IPS-18a (cell line): ENCODE results near the gene ZNF709.
"Not testable (repeated sequence)": the region's sequence is repeated elsewhere in the genome, so short reads cannot be mapped to it uniquely, and the experiment has no call there.

Source experiments
- H3K27ac ChIP-seq: one replicate; pipeline ENCODE4 v1.5.1; 2013; ENCODE audit warnings: low read length
- H3K27me3 ChIP-seq: one replicate; pipeline ENCODE4 v1.6.1; 2013; ENCODE audit warnings: mild to moderate bottlenecking, low read length; ENCODE audit not compliant: control insufficient read depth, insufficient read depth
- H3K36me3 ChIP-seq: one replicate; pipeline ENCODE4 v1.6.1; 2013; ENCODE audit warnings: low read depth, low read length; ENCODE audit not compliant: control insufficient read depth
- H3K4me1 ChIP-seq: one replicate; pipeline ENCODE4 v1.6.1; 2013; ENCODE audit warnings: low read depth, low read length; ENCODE audit not compliant: control insufficient read depth
- H3K4me3 ChIP-seq: one replicate; pipeline ENCODE4 v1.5.1; 2013; ENCODE audit warnings: low read length
- H3K9ac ChIP-seq: one replicate; pipeline ENCODE4 v1.6.1; 2013; ENCODE audit warnings: mild to moderate bottlenecking, low read length, moderate library complexity
- H3K9me3 ChIP-seq: one replicate; pipeline ENCODE4 v1.6.1; 2013; ENCODE audit warnings: low read depth, low read length; ENCODE audit not compliant: control insufficient read depth

The ZNF709 gene

GRCh38 chr19:12440541-12441316 is 43.9 kb downstream of the ZNF709 start, which contains the start of gene ZNF443:
TSS of gene ZNF443 (minus strand) at chr19:12441021. CDS start at chr19:12440914, 107 bp downstream.
- Histone ChIP-seq H3K9ac (peak within 1 kb of the TSS; percentile 74), H3K27ac (peak within 1 kb of the TSS; percentile 47), H3K4me1 (no peaks in the 10 kb centered on the region), H3K4me3 (peak within 1 kb of the TSS; percentile 81), H3K27me3 (no peaks in the 10 kb centered on the region), H3K36me3 (no peaks in the 10 kb centered on the region), H3K9me3 (no peaks in the 10 kb centered on the region)

GRCh38 chr19:12439686-12440540 is 44.7 kb downstream of the ZNF709 start:
- not testable (repeated sequence) for H3K36me3 ChIP-seq, H3K27ac ChIP-seq, H3K4me1 ChIP-seq, H3K9me3 ChIP-seq, H3K27me3 ChIP-seq
- H3K4me3 ChIP-seq: peak overlapping the region; percentile 81
- peak overlapping the region; percentile 74 for H3K9ac ChIP-seq

- H3K27ac ChIP-seq, H3K27me3 ChIP-seq, H3K9ac ChIP-seq, H3K4me3 ChIP-seq, H3K9me3 ChIP-seq, H3K4me1 ChIP-seq: not testable (repeated sequence)
- H3K36me3 ChIP-seq: peaks cover 18% of the 10 kb centered on the region
These were observed 53.8 kb downstream of the ZNF709 start for GRCh38 chr19:12430726-12431299.

- H3K9ac ChIP-seq: no peak overlapping the region
- no peak overlapping the region for H3K4me3 ChIP-seq
- peaks cover 2% of the 10 kb centered on the region for H3K9me3 ChIP-seq
- H3K4me1 ChIP-seq: no peaks in the 10 kb centered on the region
- no peaks in the 10 kb centered on the region for H3K27me3 ChIP-seq
- peaks cover 9% of the 10 kb centered on the region for H3K36me3 ChIP-seq
- no peak overlapping the region for H3K27ac ChIP-seq
These were observed 58.7 kb downstream of the ZNF709 start for GRCh38 chr19:12425888-12426274.

- H3K4me3 ChIP-seq: no peak overlapping the region
- no peaks in the 10 kb centered on the region for H3K27me3 ChIP-seq
- no peak overlapping the region for H3K9ac ChIP-seq
- H3K9me3 ChIP-seq: no peaks in the 10 kb centered on the region
- H3K27ac ChIP-seq: no peak overlapping the region
- no peaks in the 10 kb centered on the region for H3K4me1 ChIP-seq
- H3K36me3 ChIP-seq: peaks cover 7% of the 10 kb centered on the region
These were observed 59.3 kb downstream of the ZNF709 start for GRCh38 chr19:12425236-12425887.

GRCh38 chr19:12417273-12417672 is 67.3 kb downstream of the ZNF709 start:
- H3K27me3 ChIP-seq, H3K4me1 ChIP-seq, H3K27ac ChIP-seq, H3K4me3 ChIP-seq, H3K9ac ChIP-seq, H3K36me3 ChIP-seq, H3K9me3 ChIP-seq: not testable (repeated sequence)

- H3K9ac ChIP-seq: no peak overlapping the region
- H3K9me3 ChIP-seq: no peaks in the 10 kb centered on the region
- no peak overlapping the region for H3K4me3 ChIP-seq
- no peak overlapping the region for H3K27ac ChIP-seq
- no peaks in the 10 kb centered on the region for H3K4me1 ChIP-seq
- no peaks in the 10 kb centered on the region for H3K27me3 ChIP-seq
- H3K36me3 ChIP-seq: no peaks in the 10 kb centered on the region
These were observed 72.7 kb downstream of the ZNF709 start for GRCh38 chr19:12411893-12412292.
